IPS-NIHi11 (cell line): Measurements from ENCODE around the gene ONECUT1.

Experiments used
- DNase-seq: peaks from one replicate; pipeline ENCODE4 v3.0.0; 2012; ENCODE audit warnings: mixed read lengths, low spot score

The ONECUT1 gene

GRCh38 chr15:52796753-52797520 lies 6.8 kb upstream of the ONECUT1 start:
- no peak for DNase-seq

- no peak for DNase-seq
Observed at GRCh38 chr15:52796228-52796521, 6.0 kb upstream of the ONECUT1 start.

DNA sequence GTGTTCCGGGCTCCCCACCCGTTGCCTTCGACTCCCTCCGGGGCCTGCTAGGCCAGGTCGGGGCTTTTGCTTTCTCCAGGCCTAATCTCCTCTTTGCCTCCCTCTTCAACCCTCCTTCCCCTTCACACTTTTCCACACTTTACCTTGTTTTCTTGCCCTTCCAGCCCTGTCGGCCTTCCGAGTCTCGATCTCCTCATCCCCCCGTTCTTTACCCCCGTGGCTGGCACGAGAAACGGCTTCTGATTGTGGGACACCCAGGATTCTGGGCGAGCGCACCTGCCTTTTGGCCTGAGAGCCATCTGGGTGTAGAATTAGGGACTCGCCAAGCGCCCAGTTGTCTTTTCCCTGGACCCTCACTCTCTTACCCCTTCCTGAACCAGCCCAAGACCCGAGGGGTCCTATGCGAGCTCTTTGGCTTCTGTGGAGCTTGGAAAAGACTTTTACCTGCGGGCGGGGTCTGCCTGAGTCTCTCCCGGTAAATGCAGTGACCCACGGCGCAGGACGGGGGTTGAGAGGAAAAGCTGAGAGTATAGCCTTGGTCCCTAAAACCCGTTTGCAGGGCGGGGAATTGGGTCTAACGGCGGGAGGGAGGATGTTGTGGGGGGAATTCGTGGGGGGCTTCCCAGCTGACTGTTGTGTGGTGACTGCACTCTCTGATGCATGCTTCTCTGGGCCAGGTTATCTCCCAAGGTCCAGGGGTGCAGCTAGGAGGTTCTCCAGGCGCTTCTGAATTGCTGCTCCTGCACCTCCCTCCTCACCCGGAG lies 5.5 kb upstream of the ONECUT1 start:
- no peak for DNase-seq

- DNase-seq: no peak
Observed at GRCh38 chr15:52794665-52795463, 4.7 kb upstream of the ONECUT1 start.

GRCh38 chr15:52791776-52792175 lies 1.6 kb upstream of the ONECUT1 start:
- no peak for DNase-seq

GRCh38 chr15:52790941-52791751 lies 1.0 kb upstream of the ONECUT1 start:
- DNase-seq: no peak

- no peak for DNase-seq
Observed at GRCh38 chr15:52789601-52790168, 451 bp downstream of the ONECUT1 start.

- no peak for DNase-seq
Observed at GRCh38 chr15:52789008-52789600, 1.0 kb downstream of the ONECUT1 start.

DNA sequence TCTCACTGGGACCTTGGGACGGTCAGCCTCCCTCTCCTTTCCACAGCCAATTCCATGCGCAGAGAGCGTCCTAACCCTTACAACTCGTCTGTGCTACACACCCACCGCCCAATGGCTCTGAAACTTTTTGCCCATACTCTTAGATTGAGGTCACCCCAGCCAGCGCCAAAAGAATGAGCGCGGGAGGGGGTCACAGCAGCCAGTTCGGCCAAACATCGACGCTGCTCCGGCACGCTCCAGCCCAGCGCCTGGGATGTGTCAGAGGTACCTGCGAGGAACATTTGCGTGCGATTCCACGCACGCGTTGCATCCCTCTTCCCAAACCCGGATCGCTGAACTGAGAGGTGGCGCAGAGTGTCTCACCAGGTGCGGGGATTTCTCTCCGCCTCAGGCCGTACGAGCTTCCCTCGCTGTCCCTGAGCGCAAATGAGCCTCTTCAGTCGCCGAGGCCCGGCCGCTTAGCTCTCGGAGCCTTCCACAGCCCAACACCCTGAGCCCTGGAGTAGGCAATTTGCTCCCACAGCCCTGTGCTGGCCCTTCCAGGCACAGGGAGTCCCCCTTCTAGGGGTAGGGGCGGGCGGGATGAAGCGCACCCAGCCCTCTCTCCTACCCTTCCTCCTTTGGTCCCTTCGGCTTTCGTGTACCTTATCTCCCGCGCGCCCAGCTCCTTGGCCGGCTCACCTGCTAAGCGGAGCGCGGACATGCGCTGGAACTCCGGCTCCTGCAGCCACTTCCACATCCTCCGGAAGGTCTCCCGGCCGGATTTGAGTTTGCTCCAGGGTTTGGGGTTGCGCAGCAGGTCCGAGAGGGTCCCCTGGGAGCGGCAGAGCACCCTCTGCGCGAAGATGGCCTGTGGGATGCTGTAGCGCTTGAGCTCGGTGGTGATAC lies 1.8 kb downstream of the ONECUT1 start:
- DNase-seq: no peak

DNA sequence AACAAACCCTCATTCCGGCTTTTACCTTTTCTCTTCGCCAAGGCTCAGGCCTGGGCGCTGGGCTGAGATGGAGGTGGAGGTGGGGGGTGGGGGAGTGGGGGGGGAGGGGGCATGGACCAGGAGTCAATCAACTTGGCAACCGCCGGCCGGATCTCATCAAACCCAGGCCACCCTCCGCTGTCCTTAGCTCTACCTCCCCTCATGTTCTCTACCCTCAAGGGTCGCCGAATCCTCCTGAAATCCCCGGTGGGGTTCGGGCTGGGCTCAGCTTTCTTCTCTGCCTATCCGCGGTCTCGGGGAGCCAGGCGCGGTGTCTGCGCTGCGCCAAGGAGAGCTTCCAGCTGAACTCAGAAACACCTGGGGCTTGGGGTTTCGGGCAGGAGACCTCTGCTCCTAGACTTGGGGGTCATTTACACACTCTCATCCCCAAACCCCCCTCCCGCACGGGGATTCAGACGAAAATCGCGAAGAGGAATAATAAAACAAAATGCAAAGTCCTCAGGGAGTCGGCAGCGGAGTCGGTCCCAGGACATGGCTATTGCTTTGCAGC lies 2.5 kb downstream of the ONECUT1 start:
- no peak for DNase-seq

DNA sequence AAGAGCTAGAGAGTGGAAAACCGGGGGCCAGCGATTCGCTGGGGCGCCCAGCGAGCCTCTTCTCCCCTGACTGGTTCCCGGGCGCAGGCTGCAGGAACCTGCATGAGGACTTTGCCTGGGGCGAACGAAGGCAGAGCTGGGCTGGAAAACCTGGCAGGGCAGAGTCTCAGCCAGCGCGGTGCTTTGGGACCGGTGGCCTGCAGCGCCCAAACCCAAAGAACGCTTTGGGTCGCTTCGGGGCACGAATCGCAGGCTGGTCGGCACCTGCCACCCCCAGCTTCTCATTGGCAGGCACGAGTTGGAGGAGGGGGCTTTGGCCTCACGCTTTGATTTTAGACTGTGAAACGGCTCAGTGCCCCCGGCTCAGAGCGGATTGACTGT lies 3.0 kb downstream of the ONECUT1 start:
- DNase-seq: no peak

DNA sequence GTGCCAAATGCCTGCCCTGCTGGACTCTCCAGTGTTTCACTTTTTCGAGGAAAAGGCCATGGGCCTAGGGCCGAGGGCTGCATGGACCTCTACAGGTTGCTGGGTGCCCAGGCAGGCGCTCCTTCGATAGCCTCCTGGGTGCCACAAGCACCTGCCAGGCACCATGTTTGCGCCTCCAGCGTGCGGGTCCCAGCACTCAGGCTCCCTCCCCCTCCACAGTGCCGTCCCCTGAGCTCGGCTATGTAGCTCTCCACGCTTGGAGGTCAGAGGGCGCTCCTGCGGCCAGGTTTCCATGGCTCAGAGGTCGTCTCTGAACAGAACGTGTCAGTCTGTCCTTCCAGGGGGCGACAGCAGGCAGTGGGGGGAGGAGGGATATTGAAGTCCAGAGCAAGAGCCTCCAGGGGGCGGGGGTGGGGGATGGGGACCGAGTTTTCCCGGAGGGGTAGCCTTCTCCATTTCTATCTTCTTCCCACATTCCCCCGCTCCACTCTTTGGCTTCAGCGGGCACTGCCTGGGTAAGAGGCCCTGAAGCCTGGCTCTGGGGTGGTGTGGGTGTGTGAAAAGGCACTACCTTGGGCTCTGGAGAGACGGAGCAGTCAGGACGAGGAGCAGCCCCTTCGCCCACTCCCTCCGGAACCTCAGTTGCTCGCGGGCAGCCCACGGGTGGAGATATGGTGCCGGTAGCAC lies 3.6 kb downstream of the ONECUT1 start:
- DNase-seq: peak; percentile 38

DNA sequence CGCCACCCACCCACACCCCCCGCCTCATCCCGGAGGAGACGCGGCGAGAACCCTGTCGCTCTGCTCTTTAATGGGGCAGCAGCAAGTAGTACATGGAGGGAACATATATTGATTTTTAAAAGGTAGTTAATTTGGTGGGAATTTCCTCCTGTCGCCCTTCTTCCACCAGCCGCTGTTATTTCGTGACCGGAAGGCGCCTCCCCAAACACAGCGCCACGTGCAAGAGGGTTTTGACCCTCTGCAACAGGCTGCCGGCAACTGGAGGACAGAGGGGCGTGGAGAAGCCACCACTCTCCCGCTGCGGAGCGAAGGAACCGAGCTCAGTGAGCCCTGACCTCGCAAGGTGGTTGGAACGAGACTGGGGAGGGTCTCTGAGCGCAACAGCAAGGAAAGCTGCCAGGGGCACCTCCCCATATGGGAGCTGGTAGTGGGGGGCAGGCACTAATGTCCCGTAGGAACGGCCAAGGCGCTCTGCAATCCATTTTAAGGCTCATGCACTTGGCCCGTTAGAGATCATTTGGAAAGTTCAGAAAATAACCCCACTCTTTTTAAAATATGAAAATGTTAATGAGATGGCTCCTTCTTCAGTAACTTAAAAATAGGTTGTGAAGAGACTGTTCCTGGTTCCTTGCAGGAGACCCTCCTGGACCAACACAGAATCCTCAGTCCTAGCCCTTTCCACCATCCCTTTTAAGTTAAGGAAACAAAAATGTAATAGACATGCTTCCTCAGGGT lies 4.3 kb downstream of the ONECUT1 start:
- DNase-seq: no peak

- DNase-seq: no peak
Observed at GRCh38 chr15:52784799-52785671, 5.1 kb downstream of the ONECUT1 start.

GRCh38 chr15:52783929-52784798 lies 6.0 kb downstream of the ONECUT1 start:
- DNase-seq: peak; percentile 80

GRCh38 chr15:52783191-52783829 lies 6.8 kb downstream of the ONECUT1 start:
- peak; percentile 79 for DNase-seq
